H54 (cell line): Measurements from ENCODE around the gene WNT5B.

Experiments used
- DNase-seq: peaks from one replicate; pipeline ENCODE4 v3.0.0; 2011; ENCODE audit warnings: low spot score, mixed read lengths; ENCODE audit not compliant: insufficient read length
- FAIRE-seq: peaks from 3 replicates; lab custom pipeline; 2011; peaks lifted over from hg19 to GRCh38; lab: Jason Lieb, UNC
- POLR2A ChIP-seq: IDR thresholded peaks from 2 replicates; pipeline ENCODE4 v1.6.1; 2011; ENCODE audit warnings: low read depth, mild to moderate bottlenecking, low read length

Gene WNT5B

DNA sequence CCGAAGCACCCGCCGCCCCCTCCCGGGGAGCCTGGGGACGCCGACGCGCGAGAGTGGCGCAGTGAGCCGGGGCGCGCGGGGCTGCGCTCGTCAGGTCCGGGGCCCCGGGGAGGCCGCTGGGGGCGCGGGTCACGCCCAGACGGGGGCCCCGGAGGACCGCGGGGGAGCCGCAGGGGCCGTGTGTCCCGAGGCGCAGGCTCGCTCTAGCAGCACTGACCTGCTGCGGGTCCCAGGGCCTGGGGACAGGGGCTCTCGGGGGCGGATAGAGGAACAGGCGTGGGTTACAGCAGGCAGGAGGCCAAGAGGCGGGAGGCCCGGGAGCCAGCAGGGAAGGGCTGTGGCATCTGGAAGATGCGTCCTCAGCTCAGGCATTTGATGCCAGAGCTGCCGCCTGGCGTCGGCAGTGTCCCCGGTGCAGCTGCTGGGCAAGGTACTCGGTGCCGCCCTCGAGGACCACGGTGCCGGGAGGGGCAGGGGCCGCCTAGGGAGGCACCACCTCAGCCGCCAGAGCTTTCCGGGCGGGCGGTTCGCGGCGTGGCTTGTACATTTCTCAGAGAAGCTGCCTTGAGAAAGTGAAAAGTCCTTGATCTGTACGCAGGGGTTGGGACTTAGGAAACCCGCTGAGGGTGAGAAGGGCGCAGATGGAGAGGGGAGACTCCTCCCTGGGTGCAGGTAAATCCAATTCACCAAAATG is 1.2 kb downstream of the WNT5B start:
- TF ChIP-seq POLR2A: no peak
- DNase-seq (no peak), FAIRE-seq (no peak)

DNA sequence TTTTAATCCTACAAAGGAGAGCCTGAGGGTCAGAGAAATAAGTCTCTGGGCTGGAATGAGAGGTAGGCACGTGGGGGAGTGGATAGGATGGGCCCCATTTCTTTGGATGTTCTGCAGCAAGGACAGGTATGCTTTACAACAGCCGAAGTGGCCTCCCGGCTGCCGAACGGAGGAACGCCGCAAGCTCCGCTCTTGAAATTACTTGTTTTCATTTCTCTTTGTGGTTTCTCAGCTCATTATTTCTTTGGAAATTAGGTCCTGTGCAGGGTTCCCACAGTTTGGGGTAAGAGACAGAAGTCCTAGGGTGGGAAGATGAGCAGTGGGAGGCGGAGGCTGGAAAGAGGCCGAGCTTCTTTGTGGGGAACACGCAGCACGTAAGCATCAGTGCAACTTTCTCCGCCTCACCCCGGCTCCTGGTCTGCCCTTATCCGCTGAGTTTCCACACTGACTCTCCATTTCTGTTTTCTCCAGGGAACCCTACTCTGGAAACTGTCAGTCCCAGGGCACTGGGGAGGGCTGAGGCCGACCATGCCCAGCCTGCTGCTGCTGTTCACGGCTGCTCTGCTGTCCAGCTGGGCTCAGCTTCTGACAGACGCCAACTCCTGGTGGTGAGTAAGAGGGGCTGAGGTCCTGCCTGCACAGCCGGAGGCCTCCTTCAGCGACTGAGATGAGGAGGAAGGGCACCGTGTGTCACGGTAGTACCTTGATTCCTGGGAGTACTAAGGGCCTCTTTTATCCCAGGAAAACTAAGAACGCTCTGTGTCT is 2.0 kb downstream of the WNT5B start:
- TF ChIP-seq POLR2A: no peak
- DNase-seq (no peak), FAIRE-seq (no peak)

DNA sequence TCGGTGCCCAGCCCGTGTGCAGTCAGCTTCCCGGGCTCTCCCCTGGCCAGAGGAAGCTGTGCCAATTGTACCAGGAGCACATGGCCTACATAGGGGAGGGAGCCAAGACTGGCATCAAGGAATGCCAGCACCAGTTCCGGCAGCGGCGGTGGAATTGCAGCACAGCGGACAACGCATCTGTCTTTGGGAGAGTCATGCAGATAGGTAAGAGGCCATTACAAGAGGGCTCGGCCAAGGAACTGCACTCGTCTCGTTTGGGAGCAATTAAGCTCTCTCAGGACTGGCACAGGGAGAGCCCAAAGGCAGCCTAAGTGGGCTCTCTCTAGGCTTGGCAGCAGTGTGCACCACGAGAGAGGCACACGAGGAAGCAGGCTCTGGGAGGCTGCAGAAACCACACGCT is 3.7 kb downstream of the WNT5B start:
- FAIRE-seq (no peak), DNase-seq (no peak)
- TF ChIP-seq POLR2A: no peak

DNA sequence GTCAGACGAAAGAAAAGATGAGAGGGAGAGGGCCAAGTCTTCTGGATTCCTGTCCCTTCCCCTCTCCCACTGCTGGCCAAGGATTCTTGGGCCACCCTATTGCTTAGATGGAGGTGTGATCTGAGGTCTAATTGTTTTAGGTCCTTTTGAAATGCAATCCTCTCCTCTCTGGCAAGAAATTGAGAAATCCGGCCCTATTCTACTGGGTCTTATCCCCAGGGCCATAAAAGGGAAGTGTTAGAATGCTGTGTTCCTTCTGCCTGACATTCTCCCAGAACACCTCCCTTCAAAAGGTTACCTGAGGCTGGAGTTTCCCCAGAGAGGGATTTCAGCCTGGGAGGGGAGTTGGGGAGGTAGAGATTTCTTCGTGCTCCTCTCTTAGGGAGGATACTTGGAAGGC is 4.4 kb downstream of the WNT5B start:
- TF ChIP-seq POLR2A: no peak
- DNase-seq (no peak), FAIRE-seq (no peak)

DNA sequence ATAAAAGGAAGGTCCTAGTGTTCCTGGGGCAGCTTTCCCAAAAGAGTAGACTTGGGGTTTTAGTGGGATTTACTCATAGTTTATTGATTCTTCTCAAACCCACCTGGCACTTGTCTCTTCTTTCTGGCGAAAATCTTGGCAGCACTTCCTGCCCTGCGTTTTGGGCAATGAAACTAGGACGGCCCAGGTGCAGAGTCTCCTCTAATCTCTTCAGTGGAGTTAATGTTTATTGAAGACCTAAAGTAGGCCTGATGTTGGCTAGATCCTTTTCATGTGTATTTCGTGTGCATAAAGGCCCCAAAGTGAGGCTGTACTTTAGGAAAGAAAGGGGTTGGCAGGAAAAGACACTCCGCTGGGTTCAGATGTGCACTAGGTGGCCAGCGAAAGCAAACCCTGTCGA is 5.1 kb downstream of the WNT5B start:
- FAIRE-seq (no peak), DNase-seq (no peak)
- no peak for TF ChIP-seq POLR2A

DNA sequence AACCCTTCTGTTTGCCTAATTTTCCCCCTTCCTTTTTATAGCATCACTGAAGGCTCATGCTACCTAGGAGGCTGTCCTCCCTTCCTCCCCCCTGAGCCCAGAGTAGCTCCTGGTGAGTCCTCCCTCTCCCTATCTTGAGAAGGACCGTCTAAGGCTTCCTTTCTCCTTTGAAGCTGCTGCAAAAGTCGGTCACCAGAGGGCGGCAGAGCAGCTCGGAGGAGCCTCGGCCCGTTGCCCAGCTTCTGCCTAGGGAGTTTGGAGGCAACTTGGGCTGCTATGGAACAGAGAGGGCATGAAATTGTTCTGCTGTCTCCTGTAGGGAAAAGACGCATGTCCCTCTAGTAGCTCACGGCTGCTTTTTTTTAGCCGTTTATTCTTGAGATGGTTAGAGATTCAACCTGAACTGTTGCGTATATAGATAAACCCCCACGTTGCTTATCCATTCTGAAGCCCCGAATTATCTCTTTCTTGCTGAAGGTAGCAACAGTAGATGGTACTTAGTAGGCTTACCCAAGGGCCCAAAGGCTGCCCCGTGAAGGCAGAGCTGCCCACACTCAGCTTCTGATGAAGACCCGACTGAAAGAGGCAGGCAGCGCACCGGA is 5.7 kb downstream of the WNT5B start:
- FAIRE-seq (no peak), DNase-seq (peak; percentile 75)
- no peak for TF ChIP-seq POLR2A

DNA sequence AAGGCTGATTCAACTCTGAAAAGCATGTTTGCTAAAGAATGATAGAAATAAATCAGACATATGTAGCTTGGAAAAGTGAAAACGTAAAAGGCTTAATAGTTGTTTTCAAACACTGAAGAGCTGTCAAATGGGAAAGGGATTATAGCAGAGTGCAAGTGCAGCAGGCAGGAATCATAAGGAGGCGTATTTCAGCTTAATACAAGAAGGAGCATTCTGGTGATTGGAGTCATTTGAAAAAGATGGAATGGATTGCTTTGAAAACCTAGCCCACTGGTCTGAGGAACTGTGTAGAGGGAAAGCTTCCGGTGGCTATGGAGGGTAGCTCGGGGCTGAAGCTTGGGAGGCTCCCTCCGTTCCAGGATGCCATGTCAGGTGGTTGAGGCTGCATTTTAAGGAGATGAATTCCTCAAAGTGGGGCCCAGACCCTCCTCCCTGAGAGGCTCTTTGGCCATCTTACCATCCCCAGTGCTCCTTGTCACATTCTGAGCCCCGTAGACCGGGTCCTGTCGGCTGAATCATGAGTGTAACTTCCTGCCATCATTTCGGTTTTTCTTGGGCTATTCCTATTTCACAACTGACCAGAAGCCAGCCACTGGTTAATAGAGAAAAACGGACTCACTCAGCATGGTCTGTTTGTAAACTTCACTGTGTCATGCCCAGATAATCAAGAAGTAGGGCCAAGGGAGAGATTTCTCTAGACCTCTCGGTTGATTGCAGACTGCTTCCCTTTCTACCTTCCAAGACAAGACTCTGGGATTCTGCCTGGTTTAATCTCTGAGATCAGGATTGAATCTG is 6.5 kb downstream of the WNT5B start:
- FAIRE-seq (no peak), DNase-seq (no peak)
- TF ChIP-seq POLR2A: no peak

DNA sequence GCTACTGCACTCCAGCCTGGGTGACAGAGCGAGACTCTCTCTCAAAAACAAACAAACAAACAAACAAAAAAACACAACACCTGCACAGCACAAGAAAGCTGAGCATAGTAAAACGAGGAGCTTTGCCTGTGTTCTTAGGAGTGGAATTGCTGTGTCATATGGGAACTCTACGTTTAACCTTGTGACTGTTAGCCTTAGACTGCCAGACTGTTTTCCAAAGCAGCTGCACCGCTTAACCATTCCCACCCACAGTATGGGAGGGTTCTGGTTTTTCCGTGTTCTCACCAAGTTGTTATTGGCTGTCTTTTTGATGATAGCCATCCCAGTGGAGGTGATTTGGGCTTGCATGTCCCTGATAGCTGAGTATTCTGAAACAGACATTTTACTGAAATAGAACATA is 9.2 kb downstream of the WNT5B start:
- FAIRE-seq: no peak

DNA sequence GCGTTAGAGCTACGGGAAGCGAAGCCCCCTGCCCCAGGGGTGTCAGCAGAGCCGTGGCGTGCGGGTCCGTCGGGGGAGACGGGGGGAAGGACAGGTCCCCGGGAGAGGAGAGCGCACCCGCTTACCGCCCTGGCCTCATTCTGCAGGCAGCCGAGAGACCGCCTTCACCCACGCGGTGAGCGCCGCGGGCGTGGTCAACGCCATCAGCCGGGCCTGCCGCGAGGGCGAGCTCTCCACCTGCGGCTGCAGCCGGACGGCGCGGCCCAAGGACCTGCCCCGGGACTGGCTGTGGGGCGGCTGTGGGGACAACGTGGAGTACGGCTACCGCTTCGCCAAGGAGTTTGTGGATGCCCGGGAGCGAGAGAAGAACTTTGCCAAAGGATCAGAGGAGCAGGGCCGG is 10.5 kb downstream of the WNT5B start:
- DNase-seq (no peak), FAIRE-seq (no peak)
- no peak for TF ChIP-seq POLR2A

More for the DNA sequence above, 9.2 kb downstream of the WNT5B start:
- TF ChIP-seq POLR2A: no peak
- no peak for DNase-seq

DNA sequence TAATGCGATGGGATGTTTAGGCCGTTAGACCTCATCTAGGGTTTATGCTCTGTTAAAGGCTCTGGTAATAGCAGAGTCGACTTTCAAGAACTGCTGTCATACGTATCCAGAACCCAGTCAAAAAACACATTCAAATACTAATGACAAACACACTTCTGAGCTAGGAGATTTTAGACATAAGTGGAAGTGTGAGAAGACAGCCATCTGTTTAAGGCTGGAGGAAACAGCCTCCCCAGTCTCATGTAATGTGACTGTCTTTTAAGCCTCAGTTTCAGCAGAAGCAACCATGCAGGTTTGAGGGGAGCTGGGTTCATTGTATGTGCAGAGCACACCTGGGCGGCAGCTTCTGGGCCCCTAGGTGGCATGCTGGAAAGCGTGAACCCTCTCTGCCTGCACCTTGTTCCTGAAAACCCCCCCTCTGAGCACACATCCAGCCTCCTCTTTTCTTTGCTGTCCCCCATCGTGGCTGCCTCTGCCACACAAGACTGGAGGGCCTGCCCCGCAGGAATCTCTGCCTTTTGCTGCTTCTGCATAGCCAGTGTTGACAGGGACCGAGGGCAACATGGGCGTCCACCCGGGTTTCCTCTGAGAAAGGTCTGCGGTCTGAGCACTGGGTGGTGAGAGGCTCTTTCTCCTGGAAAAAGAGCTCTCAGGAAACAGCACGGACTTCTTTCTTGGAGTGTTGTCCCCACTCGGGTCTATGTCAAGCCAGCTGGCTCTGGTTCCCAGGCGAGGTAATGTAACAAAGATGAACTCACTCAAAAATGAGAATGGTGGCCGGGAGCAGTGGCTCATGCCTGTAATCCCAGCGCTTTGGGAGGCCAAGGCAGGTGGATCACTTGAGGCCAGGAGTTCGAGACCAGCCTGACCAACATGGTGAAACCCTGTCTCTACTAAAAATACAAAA is 11.6 kb downstream of the WNT5B start:
- no peak for TF ChIP-seq POLR2A
- DNase-seq (no peak), FAIRE-seq (no peak)

DNA sequence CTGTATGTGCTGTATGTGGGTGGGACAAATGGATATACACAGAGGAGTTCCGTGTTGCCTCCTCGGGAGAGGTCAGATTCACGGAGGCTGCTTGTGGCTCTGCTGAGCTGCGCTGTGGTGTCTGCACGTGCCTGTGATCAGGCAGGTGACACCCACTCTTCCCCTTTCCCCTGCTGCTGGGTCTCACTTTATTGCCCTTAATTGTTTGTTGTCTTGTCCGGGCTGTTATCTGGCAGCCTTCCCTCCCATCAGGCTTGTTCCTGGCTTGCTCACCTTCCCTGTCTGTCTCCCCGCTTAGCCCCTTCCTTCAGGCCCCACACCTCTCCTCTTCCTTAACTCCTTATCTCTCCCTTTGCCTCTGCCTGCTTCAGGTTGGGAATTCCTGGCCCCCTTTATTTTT is 13.5 kb downstream of the WNT5B start:
- no peak for TF ChIP-seq POLR2A
- DNase-seq: no peak
- no peak for FAIRE-seq

DNA sequence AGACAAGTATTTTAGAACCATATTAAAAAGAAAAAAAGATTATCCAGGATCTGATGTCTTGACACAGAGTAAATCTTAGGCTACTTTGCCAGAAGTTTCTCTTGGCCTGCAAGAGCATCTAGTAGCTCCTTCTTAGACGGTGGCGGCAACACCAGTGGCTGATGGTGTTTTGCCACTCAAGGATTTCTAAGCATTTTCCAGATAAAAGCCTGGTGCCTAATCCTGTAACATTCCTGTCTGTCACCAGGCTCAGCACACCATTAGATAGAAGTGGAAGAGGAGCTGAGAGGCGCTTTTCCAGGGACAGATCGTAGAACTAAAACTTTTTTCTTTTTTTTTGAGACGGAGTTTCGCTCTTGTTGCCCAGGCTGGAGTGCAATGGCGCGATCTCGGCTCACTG is 14.0 kb downstream of the WNT5B start:
- DNase-seq: no peak
- no peak for TF ChIP-seq POLR2A
- FAIRE-seq: no peak
